ENCODE measurements around the gene DDX1. TPM values are rescaled to one million over a fixed set of nuclear protein-coding genes. Genes with fewer than 3 reads are reported as not detected.

Gene DDX1
- total and polyA plus RNA-seq, 7 donors: 116 to 166 (median 132) TPM

DNA sequence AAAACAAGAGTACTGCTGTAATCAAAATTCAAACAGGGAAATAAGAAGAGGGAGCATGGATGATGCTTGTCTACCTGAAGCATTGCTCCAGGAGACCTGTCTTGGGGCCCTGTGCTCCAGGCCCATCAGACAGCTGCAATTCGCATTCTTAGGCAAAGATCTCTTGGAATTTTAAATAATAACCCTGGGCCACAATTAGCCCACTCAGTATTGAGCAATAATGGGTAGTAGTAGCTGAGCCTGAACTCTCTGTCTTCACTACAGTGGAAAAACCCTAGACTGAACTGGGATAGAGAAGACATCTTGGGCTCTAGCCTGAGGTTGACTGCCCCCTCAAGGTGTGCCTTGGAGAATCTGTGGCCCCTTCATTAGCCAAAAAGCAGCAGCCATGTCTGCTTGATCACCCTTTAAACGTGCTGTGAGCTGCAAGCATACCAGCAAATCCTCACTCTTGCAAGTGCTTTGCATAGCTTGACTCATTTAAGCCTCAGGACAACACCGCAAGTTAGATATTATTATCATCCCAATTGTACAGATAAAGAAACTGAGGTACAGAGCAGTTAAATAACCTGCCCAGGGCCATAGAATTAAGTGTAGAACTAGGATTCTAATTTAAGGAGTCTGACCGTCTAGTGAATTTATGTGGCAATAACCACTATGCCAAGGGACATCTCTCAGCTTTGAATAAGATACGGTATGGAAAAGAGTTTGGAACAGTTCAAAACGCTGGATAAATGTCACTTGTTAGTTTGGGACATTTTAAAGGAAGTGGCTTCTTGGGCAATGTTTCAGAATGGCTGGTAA lies 69.0 kb downstream of the DDX1 start:
- 68 to 80% (median 73%) methylated on average over 6 of the region's 6 CpGs for WGBS, 3 donors
- Histone ChIP-seq H3K27me3 (ENCODE audit: insufficient read depth in 3 of 3, low read length in 2 of 3) (peaks cover 0 to 2% (median 0%) of the 10 kb centered on the region in 3 donors), H3K27ac (no peak overlapping the region), H3K9me3 (no peaks in the 10 kb centered on the region), H3K4me3 (no peak overlapping the region), H3K36me3 (ENCODE audit: insufficient read depth in 1 of 2, low read depth in 1 of 2) (no peaks in the 10 kb centered on the region), H3K4me1 (no peaks in the 10 kb centered on the region)
- DNase-seq (no peak), ATAC-seq (no peak)
- TF ChIP-seq CTCF (IDR thresholded peaks at IDR 0.05): no peak
- intact Hi-C loops (cut with DNase I): no loop called here

- ATAC-seq: no peak
- H3K4me1 ChIP-seq: no peaks in the 10 kb centered on the region
- DNase-seq: no peak
- WGBS, 3 donors: 93 to 94% (median 94%) methylated on average over 2 of the region's 2 CpGs
- no peaks in the 10 kb centered on the region for H3K9me3 ChIP-seq
- no peak overlapping the region for H3K4me3 ChIP-seq
- H3K27me3 ChIP-seq (ENCODE audit: insufficient read depth in 3 of 3, low read length in 2 of 3): peaks cover 0 to 2% (median 0%) of the 10 kb centered on the region in 3 donors
- no peak overlapping the region for H3K27ac ChIP-seq
- intact Hi-C loops (cut with DNase I): no loop called here
- TF ChIP-seq CTCF (IDR thresholded peaks at IDR 0.05): no peak
- H3K36me3 ChIP-seq (ENCODE audit: insufficient read depth in 1 of 2, low read depth in 1 of 2): no peaks in the 10 kb centered on the region
Observed at GRCh38 chr2:15661295-15661569, 69.6 kb downstream of the DDX1 start.

GRCh38 chr2:15662026-15662425 lies 70.4 kb downstream of the DDX1 start:
- ATAC-seq: no peak
- Histone ChIP-seq H3K27me3 (ENCODE audit: insufficient read depth in 3 of 3, low read length in 2 of 3) (peaks cover 0 to 2% (median 0%) of the 10 kb centered on the region in 3 donors), H3K9me3 (no peaks in the 10 kb centered on the region), H3K4me1 (no peaks in the 10 kb centered on the region), H3K27ac (no peak overlapping the region), H3K4me3 (no peak overlapping the region), H3K36me3 (ENCODE audit: insufficient read depth in 1 of 2, low read depth in 1 of 2) (no peaks in the 10 kb centered on the region)
- DNase-seq: no peak
- TF ChIP-seq CTCF (IDR thresholded peaks at IDR 0.05): no peak
- intact Hi-C loops (cut with DNase I): no loop called here
- 60 to 67% (median 63%) methylated on average over 4 of the region's 4 CpGs for WGBS, 3 donors

GRCh38 chr2:15662579-15662978 lies 70.9 kb downstream of the DDX1 start:
- TF ChIP-seq CTCF (IDR thresholded peaks at IDR 0.05): no peak
- ATAC-seq (no peak), DNase-seq (no peak)
- Histone ChIP-seq H3K27ac (no peak overlapping the region), H3K27me3 (ENCODE audit: insufficient read depth in 3 of 3, low read length in 2 of 3) (peaks cover 0 to 2% (median 0%) of the 10 kb centered on the region in 3 donors), H3K4me3 (no peak overlapping the region), H3K36me3 (ENCODE audit: insufficient read depth in 1 of 2, low read depth in 1 of 2) (no peaks in the 10 kb centered on the region), H3K4me1 (no peaks in the 10 kb centered on the region), H3K9me3 (no peaks in the 10 kb centered on the region)
- intact Hi-C loops (cut with DNase I): no loop called here
- 87 to 94% (median 88%) methylated on average over 9 of the region's 9 CpGs for WGBS, 3 donors

DNA sequence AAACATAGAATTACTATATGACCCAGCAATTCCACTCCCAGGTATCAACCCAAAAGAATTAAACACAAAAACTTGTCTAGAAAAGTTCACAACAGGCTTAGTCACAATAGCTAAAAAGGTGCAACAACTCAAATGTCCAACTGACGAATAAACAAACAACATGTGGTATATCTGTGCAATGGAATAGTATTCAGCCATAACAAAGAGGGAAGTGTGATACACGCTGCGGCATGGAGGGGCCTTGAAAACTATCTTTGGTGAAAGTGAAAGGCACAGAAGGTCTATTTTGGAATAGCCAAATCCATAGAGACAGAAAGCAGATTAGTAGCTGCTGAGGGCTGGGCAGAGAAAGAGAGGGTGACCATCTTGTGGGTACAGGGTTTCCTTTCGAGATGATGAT lies 72.1 kb downstream of the DDX1 start:
- H3K27me3 ChIP-seq (ENCODE audit: insufficient read depth in 3 of 3, low read length in 2 of 3): peaks cover 0 to 2% (median 0%) of the 10 kb centered on the region in 3 donors
- H3K27ac ChIP-seq: no peak overlapping the region
- no peaks in the 10 kb centered on the region for H3K9me3 ChIP-seq
- no peaks in the 10 kb centered on the region for H3K36me3 ChIP-seq (ENCODE audit: insufficient read depth in 1 of 2, low read depth in 1 of 2)
- H3K4me1 ChIP-seq: no peaks in the 10 kb centered on the region
- 96 to 97% (median 97%) methylated on average over 4 of the region's 4 CpGs for WGBS, 3 donors
- DNase-seq (no peak), ATAC-seq (no peak)
- intact Hi-C loops (cut with DNase I): no loop called here
- no peak overlapping the region for H3K4me3 ChIP-seq
- no peak for TF ChIP-seq CTCF (IDR thresholded peaks at IDR 0.05)

All from psoas muscle (tissue), 8 donors.